ENCODE results near the gene COBL. TPM values are rescaled to one million over a fixed set of nuclear protein-coding genes. Genes with fewer than 3 reads are reported as not detected.

Gene COBL
- total and polyA plus RNA-seq, 2 of the 4 experiments (the other 2 are of a cell fraction): under 0.01 TPM; not detected in 1

- intact Hi-C loops (cut with micrococcal nuclease) (loop anchor here (10.0 kb wide), 1 partner anchor 458 kb away; no protein-coding TSS in a partner anchor), in situ Hi-C loops (cut with MboI; ENCODE audit: low sequenced_read_pairs) (loop anchor here (25.0 kb wide), 1 partner anchor 275 kb away; the partner anchor contains the start of gene GRB10), dilution Hi-C loops (cut with HindIII; ENCODE audit: low sequenced_read_pairs, unreplicated experiment) (no loop called here)
- H3K27me3 ChIP-seq (ENCODE audit: control insufficient read depth, insufficient read depth, low read length): peaks cover 18% of the 10 kb centered on the region; the same call in 1 of the 2 replicates
- no peak overlapping the region for H2AK9ac ChIP-seq (replicated peaks; ENCODE audit: low read depth, low read length, poor library complexity)
- no peak overlapping the region for H2BK5ac ChIP-seq (ENCODE audit: low read depth, low read length, poor library complexity, severe bottlenecking)
- H2AFZ ChIP-seq (replicated peaks; ENCODE audit: low read length, poor library complexity): no peak overlapping the region
- H3K4me2 ChIP-seq (ENCODE audit: low read depth, low read length): no peak overlapping the region
- TF ChIP-seq NFE2L2 (IDR thresholded peaks at IDR 0.05; ENCODE audit: low read depth, low read length): no peak
- no peak for TF ChIP-seq MAZ (IDR thresholded peaks at IDR 0.05; ENCODE audit: borderline replicate concordance, low read depth, low read length)
- TF ChIP-seq MAFK (IDR thresholded peaks at IDR 0.05; ENCODE audit: low read depth, low read length): no peak
- no peak for TF ChIP-seq MXI1 (IDR thresholded peaks at IDR 0.05; ENCODE audit: borderline replicate concordance, low read depth, low read length)
- no peak for TF ChIP-seq RFX5 (IDR thresholded peaks at IDR 0.05; ENCODE audit: low read depth, low read length)
- TF ChIP-seq SMC3 (IDR thresholded peaks at IDR 0.05; ENCODE audit: low read depth, low read length): no peak
- no peak for TF ChIP-seq CEBPB (IDR thresholded peaks at IDR 0.05; ENCODE audit: low read depth, low read length)
- TF ChIP-seq RCOR1 (IDR thresholded peaks at IDR 0.05; ENCODE audit: insufficient replicate concordance, low read length): no peak
- TF ChIP-seq ELK1 (IDR thresholded peaks at IDR 0.05; ENCODE audit: borderline replicate concordance, low read depth, low read length): no peak
- no peak for TF ChIP-seq POLR2A (IDR thresholded peaks at IDR 0.05; ENCODE audit: low read depth, low read length)
- no peak for TF ChIP-seq RAD21 (IDR thresholded peaks at IDR 0.05; ENCODE audit: low read length)
- TF ChIP-seq CTCF (conservative IDR thresholded peaks at IDR 0.05; ENCODE audit: low read depth, low read length): no peak
- no peak overlapping the region for H2BK20ac ChIP-seq (ENCODE audit: low read depth, low read length)
- no peak overlapping the region for H3K56ac ChIP-seq (ENCODE audit: extremely low read depth, insufficient read depth, low read length)
- ATAC-seq (ENCODE audit: low read depth): no peak
- BruUV-seq (replicated peaks): no TSS peak
- no peak overlapping the region for H4K5ac ChIP-seq (ENCODE audit: low read depth, low read length)
- H2AK5ac ChIP-seq (ENCODE audit: low read depth, low read length): no peak overlapping the region
- no peak overlapping the region for H3K27ac ChIP-seq (ENCODE audit: insufficient read depth, low read length)
- no peak overlapping the region for H3K14ac ChIP-seq (replicated peaks; ENCODE audit: low read depth, low read length)
- H4K8ac ChIP-seq (ENCODE audit: low read depth in 2 of 2, low read length in 2 of 2): no peak overlapping the region
- ChIA-PET CTCF (interaction anchor here (1.5 kb wide), 1 partner anchor 79 kb away, joined by 13 read pairs; no protein-coding TSS in a partner anchor), POLR2A (ENCODE audit: unreplicated experiment) (no interaction called here)
- no peak for DNase-seq
- H3K36me3 ChIP-seq (ENCODE audit: control insufficient read depth, insufficient read depth, low read length): no peaks in the 10 kb centered on the region
- H3K9ac ChIP-seq (ENCODE audit: low read depth, low read length): no peak overlapping the region
- no peak overlapping the region for H3K23ac ChIP-seq (ENCODE audit: low read depth, low read length)
- no peak overlapping the region for H3K18ac ChIP-seq (ENCODE audit: low read depth, low read length)
- WGBS, 2 experiments (ENCODE audit: extremely low coverage in 2 of 2, insufficient read length in 1 of 2): 55% methylated on average over 9 of the region's 13 CpGs; no CpG with 5 or more reads in 1 of the 2 experiments
- H2BK120ac ChIP-seq (ENCODE audit: low read depth, low read length): no peak overlapping the region
- H4K20me1 ChIP-seq (ENCODE audit: insufficient read depth, low read length): no peaks in the 10 kb centered on the region
- H3K79me1 ChIP-seq (ENCODE audit: low read depth in 1 of 2, low read length in 2 of 2): no peaks in the 10 kb centered on the region
- H3K4me3 ChIP-seq (ENCODE audit: insufficient read depth, low read depth, low read length): no peak overlapping the region
- H3K4me1 ChIP-seq (ENCODE audit: control insufficient read depth, insufficient read depth, low read length): no peaks in the 10 kb centered on the region
- H3K4ac ChIP-seq (ENCODE audit: low read depth, low read length): no peak overlapping the region
- no peaks in the 10 kb centered on the region for H3K9me1 ChIP-seq (ENCODE audit: insufficient read depth, low read length)
- no peak overlapping the region for H2BK15ac ChIP-seq (ENCODE audit: low read depth, low read length)
- no peak overlapping the region for H4K91ac ChIP-seq (ENCODE audit: insufficient read depth, low read depth, low read length)
- H3K9me3 ChIP-seq (ENCODE audit: control insufficient read depth, insufficient read depth, low read length): no peaks in the 10 kb centered on the region
These were observed 254.2 kb downstream of the COBL start for GRCh38 chr7:51062222-51062987.

Data from IMR-90 (cell line).